HL-60 (cell line): ENCODE measurements around the gene AMBP.

ENCODE experiments used
- GABPA ChIP-seq: IDR thresholded peaks from 2 replicates; pipeline ENCODE4 v1.6.1; 2012; ENCODE audit warnings: low read depth
- TF ChIP-seq, protein P1 (sequence below): IDR thresholded peaks from one replicate; pipeline ENCODE4 v1.5.1; 2011; ENCODE audit warnings: low read length, control low read depth, inconsistent platforms; ENCODE audit not compliant: insufficient read depth

DNA sequence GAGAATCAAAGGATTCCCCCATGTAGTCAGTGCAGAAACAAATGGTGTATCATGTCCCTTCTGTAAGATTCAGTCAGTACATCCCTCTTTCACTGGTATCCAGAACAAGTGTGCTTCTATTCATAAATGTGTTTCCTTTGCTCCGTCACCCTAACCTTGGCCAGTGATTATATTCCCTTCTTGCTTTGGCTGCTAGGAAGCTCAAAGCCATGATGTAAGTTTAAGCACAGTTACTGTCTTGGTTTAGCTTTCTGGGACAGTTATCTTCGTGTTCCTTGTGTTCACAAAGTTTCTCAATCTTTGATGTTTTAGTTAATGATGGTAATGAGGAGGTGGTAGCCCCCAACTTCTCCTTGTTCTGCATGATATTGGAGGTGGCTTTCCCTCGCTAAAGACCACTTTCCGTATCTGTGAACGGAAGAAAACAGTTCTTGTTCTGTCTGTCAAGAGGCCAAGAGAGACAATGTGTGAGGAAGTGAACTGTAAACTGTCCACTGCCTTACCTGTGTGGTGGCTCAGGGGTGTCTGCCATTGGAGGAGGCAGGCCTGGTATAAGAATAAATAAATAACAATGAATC lies 2.2 kb upstream of the AMBP start:
- no peak for TF ChIP-seq GABPA
- TF ChIP-seq, protein P1, sequence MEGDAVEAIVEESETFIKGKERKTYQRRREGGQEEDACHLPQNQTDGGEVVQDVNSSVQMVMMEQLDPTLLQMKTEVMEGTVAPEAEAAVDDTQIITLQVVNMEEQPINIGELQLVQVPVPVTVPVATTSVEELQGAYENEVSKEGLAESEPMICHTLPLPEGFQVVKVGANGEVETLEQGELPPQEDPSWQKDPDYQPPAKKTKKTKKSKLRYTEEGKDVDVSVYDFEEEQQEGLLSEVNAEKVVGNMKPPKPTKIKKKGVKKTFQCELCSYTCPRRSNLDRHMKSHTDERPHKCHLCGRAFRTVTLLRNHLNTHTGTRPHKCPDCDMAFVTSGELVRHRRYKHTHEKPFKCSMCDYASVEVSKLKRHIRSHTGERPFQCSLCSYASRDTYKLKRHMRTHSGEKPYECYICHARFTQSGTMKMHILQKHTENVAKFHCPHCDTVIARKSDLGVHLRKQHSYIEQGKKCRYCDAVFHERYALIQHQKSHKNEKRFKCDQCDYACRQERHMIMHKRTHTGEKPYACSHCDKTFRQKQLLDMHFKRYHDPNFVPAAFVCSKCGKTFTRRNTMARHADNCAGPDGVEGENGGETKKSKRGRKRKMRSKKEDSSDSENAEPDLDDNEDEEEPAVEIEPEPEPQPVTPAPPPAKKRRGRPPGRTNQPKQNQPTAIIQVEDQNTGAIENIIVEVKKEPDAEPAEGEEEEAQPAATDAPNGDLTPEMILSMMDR, result no peak
